IMR-90 (cell line): ENCODE measurements around the gene ANKMY1. TPM values are rescaled to one million over a fixed set of nuclear protein-coding genes. Genes with fewer than 3 reads are reported as not detected.

Experiments
- ATAC-seq: fragments of 200-7000 bp; cut with Tn5 transposase; 2 replicates; pipeline ENCODE4 v1.9.1; 2020; ENCODE audit warnings: low read depth, mild to moderate bottlenecking, moderate library complexity
- BruUV-seq: library from RNA; stranded (reverse); fragments of 400-500 nt; replicated peaks from 2 replicates; lab custom pipeline; 2021; lab: Mats Ljungman, UMichigan
- CTCF ChIA-PET: fragments of 300-600 bp; formaldehyde crosslinking; extraction: SDS; loops from one replicate; lab custom pipeline; 2021; ENCODE audit warnings: antibody characterized with exemption; lab: Yijun Ruan, JAX
- POLR2A ChIA-PET: fragments of 300-600 bp; sonication (Branson Sonifier 250); formaldehyde crosslinking; loops from one replicate; lab custom pipeline; 2022; ENCODE audit warnings: antibody characterized with exemption; ENCODE audit not compliant: unreplicated experiment; lab: Charles Lee
- DNase-seq: peaks from one replicate; pipeline ENCODE4 v3.0.0; 2013
- H2AFZ ChIP-seq: replicated peaks from 2 replicates; pipeline ENCODE3; 2013; ENCODE audit warnings: low read length, mild to moderate bottlenecking; ENCODE audit not compliant: poor library complexity
- H2AK5ac ChIP-seq: 2 replicates; pipeline ENCODE4 v1.6.1; 2013; ENCODE audit warnings: low read depth, low read length, inconsistent platforms
- H2AK9ac ChIP-seq: replicated peaks from 2 replicates; pipeline ENCODE3; 2013; ENCODE audit warnings: mild to moderate bottlenecking, low read depth, low read length, moderate library complexity; ENCODE audit not compliant: poor library complexity
- H2BK120ac ChIP-seq: 2 replicates; pipeline ENCODE4 v1.6.1; 2013; ENCODE audit warnings: low read depth, low read length, inconsistent platforms
- H2BK15ac ChIP-seq: 3 replicates; pipeline ENCODE4 v1.6.1; 2013; ENCODE audit warnings: low read depth, low read length, inconsistent platforms
- H2BK20ac ChIP-seq: 2 replicates; pipeline ENCODE4 v1.6.1; 2013; ENCODE audit warnings: low read depth, mild to moderate bottlenecking, inconsistent platforms, low read length, moderate library complexity
- H2BK5ac ChIP-seq: 2 replicates; pipeline ENCODE4 v1.6.1; 2013; ENCODE audit warnings: mild to moderate bottlenecking, low read depth, low read length, inconsistent platforms; ENCODE audit not compliant: poor library complexity, severe bottlenecking
- H3K14ac ChIP-seq: replicated peaks from 2 replicates; pipeline ENCODE4 v1.6.1; 2013; ENCODE audit warnings: low read depth, low read length, inconsistent platforms
- H3K18ac ChIP-seq: 2 replicates; pipeline ENCODE4 v1.6.1; 2013; ENCODE audit warnings: low read depth, low read length, control low read depth
- H3K23ac ChIP-seq: 2 replicates; pipeline ENCODE4 v1.6.1; 2013; ENCODE audit warnings: low read depth, low read length, inconsistent platforms
- H3K27ac ChIP-seq: 2 replicates; pipeline ENCODE4 v1.5.1; 2013; ENCODE audit warnings: mild to moderate bottlenecking, control low read depth, low read length; ENCODE audit not compliant: insufficient read depth
- H3K27me3 ChIP-seq: 2 replicates; pipeline ENCODE4 v1.6.1; 2013; ENCODE audit warnings: low read length; ENCODE audit not compliant: control insufficient read depth, insufficient read depth
- H3K36me3 ChIP-seq: 2 replicates; pipeline ENCODE4 v1.6.1; 2013; ENCODE audit warnings: low read length, mixed read lengths; ENCODE audit not compliant: control insufficient read depth, insufficient read depth
- H3K4ac ChIP-seq: 2 replicates; pipeline ENCODE4 v1.6.1; 2013; ENCODE audit warnings: low read depth, low read length, inconsistent platforms
- H3K4me1 ChIP-seq: 2 replicates; pipeline ENCODE4 v1.6.1; 2013; ENCODE audit warnings: low read length, mixed read lengths; ENCODE audit not compliant: control insufficient read depth, insufficient read depth
- H3K4me2 ChIP-seq: 2 replicates; pipeline ENCODE4 v1.6.1; 2013; ENCODE audit warnings: low read depth, mild to moderate bottlenecking, control low read depth, low read length, moderate library complexity
- H3K4me3 ChIP-seq: 2 replicates; pipeline ENCODE4 v1.5.1; 2013; ENCODE audit warnings: low read depth, mild to moderate bottlenecking, control low read depth, low read length, moderate library complexity; ENCODE audit not compliant: insufficient read depth
- H3K56ac ChIP-seq: 2 replicates; pipeline ENCODE4 v1.6.1; 2013; ENCODE audit warnings: low read length, inconsistent platforms; ENCODE audit not compliant: insufficient read depth; ENCODE audit errors: extremely low read depth
- H3K79me1 ChIP-seq, 2 experiments: 2 replicates each; pipeline ENCODE4 v1.6.1; 2013; ENCODE audit warnings: low read length in 2 of 2, inconsistent platforms in 1 of 2, low read depth in 1 of 2
- H3K9ac ChIP-seq: 2 replicates; pipeline ENCODE4 v1.6.1; 2013; ENCODE audit warnings: low read depth, low read length, control low read depth
- H3K9me1 ChIP-seq: 2 replicates; pipeline ENCODE4 v1.6.1; 2013; ENCODE audit warnings: low read length, inconsistent platforms; ENCODE audit not compliant: insufficient read depth
- H3K9me3 ChIP-seq: 2 replicates; pipeline ENCODE4 v1.6.1; 2013; ENCODE audit warnings: low read length; ENCODE audit not compliant: control insufficient read depth, insufficient read depth
- H4K20me1 ChIP-seq: 2 replicates; pipeline ENCODE4 v1.6.1; 2013; ENCODE audit warnings: low read length, inconsistent platforms; ENCODE audit not compliant: insufficient read depth
- H4K5ac ChIP-seq: 2 replicates; pipeline ENCODE4 v1.6.1; 2013; ENCODE audit warnings: mild to moderate bottlenecking, low read depth, low read length, control low read depth
- H4K8ac ChIP-seq, 2 experiments: 2 replicates each; pipeline ENCODE4 v1.6.1; 2013; ENCODE audit warnings: low read depth in 2 of 2, low read length in 2 of 2, control low read depth in 1 of 2, inconsistent platforms in 1 of 2
- H4K91ac ChIP-seq: 2 replicates; pipeline ENCODE4 v1.6.1; 2013; ENCODE audit warnings: low read depth, low read length, inconsistent platforms; ENCODE audit not compliant: insufficient read depth
- BHLHE40 ChIP-seq: fragments of 150-350 bp; IDR thresholded peaks from 2 replicates; pipeline ENCODE4 v1.6.1; 2016; ENCODE audit warnings: mild to moderate bottlenecking, low read depth, low read length
- CTCF ChIP-seq: conservative IDR thresholded peaks from 2 replicates; pipeline ENCODE4 v1.5.1; 2012; ENCODE audit warnings: mild to moderate bottlenecking, low read depth, low read length, improper control_type of control experiment
- FOS ChIP-seq: fragments of 150-350 bp; IDR thresholded peaks from 2 replicates; pipeline ENCODE4 v1.6.1; 2016; ENCODE audit warnings: low read depth, low read length
- MAFK ChIP-seq: IDR thresholded peaks from 2 replicates; pipeline ENCODE4 v1.6.1; 2012; ENCODE audit warnings: low read depth, low read length, improper control_type of control experiment
- POLR2A ChIP-seq: IDR thresholded peaks from 2 replicates; pipeline ENCODE4 v1.6.1; 2012; ENCODE audit warnings: mild to moderate bottlenecking, low read depth, low read length
- RAD21 ChIP-seq: IDR thresholded peaks from 2 replicates; pipeline ENCODE4 v1.6.1; 2012; ENCODE audit warnings: low read length, improper control_type of control experiment
- RCOR1 ChIP-seq: IDR thresholded peaks from 2 replicates; pipeline ENCODE4 v1.6.1; 2012; ENCODE audit warnings: mild to moderate bottlenecking, low read length, improper control_type of control experiment; ENCODE audit not compliant: insufficient replicate concordance
- RFX5 ChIP-seq: IDR thresholded peaks from 2 replicates; pipeline ENCODE4 v1.8.0; 2012; ENCODE audit warnings: low read depth, mild to moderate bottlenecking, low read length, moderate library complexity
- SMC3 ChIP-seq: fragments of 150-350 bp; IDR thresholded peaks from 2 replicates; pipeline ENCODE4 v1.6.1; 2016; ENCODE audit warnings: low read depth, mild to moderate bottlenecking, antibody characterized with exemption, low read length, moderate library complexity
- WGBS, 2 experiments: methylation state at CpG; one replicate each; pipeline versions ENCODE4 v1.1.5 to v1.1.7; 2013; ENCODE audit warnings: missing lambda C conversion rate in 2 of 2; ENCODE audit not compliant: insufficient read length in 1 of 2; ENCODE audit errors: extremely low coverage in 2 of 2; 5-methylcytosine and 5-hydroxymethylcytosine counted together
- dilution Hi-C: fragments of 300-500 bp; cut with HindIII; formaldehyde crosslinking; loops from one replicate; pipeline ENCODE4 v1.14.3; 2018; ENCODE audit warnings: low sequenced_read_pairs; ENCODE audit not compliant: unreplicated experiment
- in situ Hi-C: fragments of 300-500 bp; cut with MboI; formaldehyde crosslinking; loops from 3 replicates; pipeline ENCODE4 v1.14.3; 2019; ENCODE audit warnings: low sequenced_read_pairs, inconsistent platforms, mixed read lengths
- intact Hi-C: fragments of 100-400 bp; cut with micrococcal nuclease; formaldehyde crosslinking; loops from 2 replicates; pipeline ENCODE4 v1.10.0; 2022
- polyA plus RNA-seq, 3 experiments: library from polyadenylated mRNA; depleted of rRNA; stranded (reverse); fragments of >200 nt; gene quantifications; 2 replicates each; pipeline ENCODE4 v1.2.3, GENCODE V29; 2012; ENCODE audit warnings: low replicate concordance in 1 of 3
- total RNA-seq: library from RNA; depleted of rRNA; stranded (reverse); fragments of >200 nt; gene quantifications from 2 replicates; pipeline ENCODE4 v1.2.3, GENCODE V29; 2012
- TF ChIP-seq, protein P1 (sequence below): fragments of 150-350 bp; IDR thresholded peaks from 2 replicates; pipeline ENCODE4 v1.6.1; 2017; ENCODE audit warnings: mild to moderate bottlenecking, antibody characterized with exemption, low read length, low read depth
- TF ChIP-seq, protein P2 (sequence below): fragments of 150-350 bp; IDR thresholded peaks from 2 replicates; pipeline ENCODE4 v1.6.1; 2016; ENCODE audit warnings: low read depth, mild to moderate bottlenecking, low read length, moderate library complexity, borderline replicate concordance

ANKMY1 gene
- total and polyA plus RNA-seq, 2 of the 4 experiments (the other 2 are of a cell fraction): 2.9 to 5.5 TPM

DNA sequence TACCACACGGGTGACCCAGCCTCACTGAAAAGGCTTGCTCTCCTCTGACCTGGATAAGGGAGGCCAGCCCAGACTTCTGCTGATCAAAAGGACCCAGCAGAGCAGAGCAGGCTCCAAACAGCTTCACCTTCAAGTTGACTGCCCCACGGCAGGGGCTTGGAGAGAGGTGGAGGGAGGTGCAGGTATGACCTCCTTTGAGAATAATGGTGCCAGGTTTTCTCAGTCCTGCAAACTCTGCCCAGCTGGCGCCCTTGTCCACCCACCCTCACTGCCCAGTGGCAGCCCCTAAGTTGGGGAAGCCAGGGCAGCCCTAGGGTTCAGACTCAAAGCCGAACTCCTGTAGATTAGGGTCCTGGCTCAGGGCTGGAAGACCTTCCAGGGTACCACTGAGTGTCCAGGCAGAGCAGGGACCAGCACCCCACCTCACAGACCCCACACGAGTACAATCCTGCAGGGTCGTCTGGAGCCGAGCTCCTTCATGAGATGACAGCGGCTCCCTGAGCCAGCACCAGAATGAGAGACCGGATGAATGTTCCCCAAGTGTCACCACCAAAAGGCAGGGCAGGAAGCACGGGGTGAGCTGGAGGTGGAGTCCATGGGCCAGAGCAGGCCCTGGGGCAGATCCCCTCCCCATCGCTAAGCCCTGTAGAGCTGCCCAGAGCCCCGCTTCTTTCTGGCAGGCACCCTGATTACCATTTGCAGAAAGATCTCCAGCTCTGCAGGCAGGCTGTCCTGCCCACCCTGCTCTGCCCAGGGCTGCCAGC is 125.9 kb downstream of the ANKMY1 start (continued):
- TF ChIP-seq, protein P1, sequence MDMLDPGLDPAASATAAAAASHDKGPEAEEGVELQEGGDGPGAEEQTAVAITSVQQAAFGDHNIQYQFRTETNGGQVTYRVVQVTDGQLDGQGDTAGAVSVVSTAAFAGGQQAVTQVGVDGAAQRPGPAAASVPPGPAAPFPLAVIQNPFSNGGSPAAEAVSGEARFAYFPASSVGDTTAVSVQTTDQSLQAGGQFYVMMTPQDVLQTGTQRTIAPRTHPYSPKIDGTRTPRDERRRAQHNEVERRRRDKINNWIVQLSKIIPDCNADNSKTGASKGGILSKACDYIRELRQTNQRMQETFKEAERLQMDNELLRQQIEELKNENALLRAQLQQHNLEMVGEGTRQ: no peak

GRCh38 chr2:240431271-240431660 is 126.5 kb downstream of the ANKMY1 start:
- no TSS peak for BruUV-seq
- no peak overlapping the region for H3K27ac ChIP-seq
- H3K36me3 ChIP-seq: no peaks in the 10 kb centered on the region
- H3K4me2 ChIP-seq: no peak overlapping the region
- no peak for DNase-seq
- H2AK5ac ChIP-seq: peak overlapping the region; percentile 58; the same call in 1 of the 2 replicates
- no peak overlapping the region for H3K18ac ChIP-seq
- H4K5ac ChIP-seq: no peak overlapping the region
- no peak overlapping the region for H2BK5ac ChIP-seq
- in situ Hi-C loops: no loop called here
- H3K14ac ChIP-seq: no peak overlapping the region; the same call in 1 of the 2 replicates
- H2AK9ac ChIP-seq: peak overlapping the region; percentile 74
- no peak overlapping the region for H2AFZ ChIP-seq
- peaks cover 14% of the 10 kb centered on the region for H3K9me1 ChIP-seq
- CTCF ChIA-PET: no interaction called here
- no peak overlapping the region; the same call in 1 of the 2 replicates for H4K91ac ChIP-seq
- no peak overlapping the region for H3K23ac ChIP-seq
- dilution Hi-C loops: no loop called here
- H2BK20ac ChIP-seq: no peak overlapping the region
- no peaks in the 10 kb centered on the region for H3K27me3 ChIP-seq
- no peaks in the 10 kb centered on the region for H3K9me3 ChIP-seq
- H4K8ac ChIP-seq: no peak overlapping the region
- ATAC-seq: no peak
- intact Hi-C loops: no loop called here
- H3K4me3 ChIP-seq: no peak overlapping the region
- no peak overlapping the region for H3K56ac ChIP-seq
- no CpG with 5 or more reads among the region's 3 CpGs for WGBS, 2 experiments
- no peak overlapping the region for H2BK15ac ChIP-seq
- H2BK120ac ChIP-seq: 0 out of 2 replicates have a peak overlapping the region, but pooled peaks have one; percentile 20
- peaks cover 0 to 23% of the 10 kb centered on the region in 2 experiments; a peak in 2 of 4 replicates for H3K79me1 ChIP-seq
- POLR2A ChIA-PET: no interaction called here
- H3K9ac ChIP-seq: no peak overlapping the region
- no peaks in the 10 kb centered on the region for H4K20me1 ChIP-seq
- H3K4ac ChIP-seq: peak overlapping the region; percentile 7; the same call in 1 of the 2 replicates
- H3K4me1 ChIP-seq: peaks cover 15% of the 10 kb centered on the region
- no peak for TF ChIP-seq SMC3
- TF ChIP-seq CTCF: no peak
- no peak for TF ChIP-seq FOS
- no peak for TF ChIP-seq MAFK
- TF ChIP-seq RCOR1: no peak
- no peak for TF ChIP-seq POLR2A
- TF ChIP-seq, protein P1: no peak
- no peak for TF ChIP-seq RAD21
- TF ChIP-seq, protein P2, sequence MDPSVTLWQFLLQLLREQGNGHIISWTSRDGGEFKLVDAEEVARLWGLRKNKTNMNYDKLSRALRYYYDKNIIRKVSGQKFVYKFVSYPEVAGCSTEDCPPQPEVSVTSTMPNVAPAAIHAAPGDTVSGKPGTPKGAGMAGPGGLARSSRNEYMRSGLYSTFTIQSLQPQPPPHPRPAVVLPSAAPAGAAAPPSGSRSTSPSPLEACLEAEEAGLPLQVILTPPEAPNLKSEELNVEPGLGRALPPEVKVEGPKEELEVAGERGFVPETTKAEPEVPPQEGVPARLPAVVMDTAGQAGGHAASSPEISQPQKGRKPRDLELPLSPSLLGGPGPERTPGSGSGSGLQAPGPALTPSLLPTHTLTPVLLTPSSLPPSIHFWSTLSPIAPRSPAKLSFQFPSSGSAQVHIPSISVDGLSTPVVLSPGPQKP: no peak
- no peak for TF ChIP-seq BHLHE40
- TF ChIP-seq RFX5: no peak
